Vagina (tissue), 2 donors: ENCODE results near the gene OR2V2. TPM values are rescaled to one million over a fixed set of nuclear protein-coding genes. Genes with fewer than 3 reads are reported as not detected.
"Not testable (repeated sequence)": the region's sequence is repeated elsewhere in the genome, so short reads cannot be mapped to it uniquely, and the experiment has no call there.

Source experiments
- DNase-seq, 2 donors: peaks; one replicate each; pipeline ENCODE4 v3.0.0-alpha.2; 2017; ENCODE audit errors: extremely low spot score in 2 of 2
- H3K27ac ChIP-seq: fragments of 200-600 bp; sonication (generic); one replicate; pipeline ENCODE4 v1.5.1; 2019
- H3K27me3 ChIP-seq: fragments of 200-600 bp; sonication (generic); one replicate; pipeline ENCODE4 v1.5.1; 2019
- H3K36me3 ChIP-seq, 2 donors: fragments of 200-600 bp; sonication (generic); one replicate each; pipeline ENCODE4 v1.5.1; 2017 to 2019
- H3K4me1 ChIP-seq: fragments of 200-600 bp; sonication (generic); one replicate; pipeline ENCODE4 v1.5.1; 2019
- H3K4me3 ChIP-seq, 2 donors: fragments of 200-600 bp; sonication (generic); 1 replicate in 1 of 2; 2 replicates in 1 of 2; pipeline ENCODE4 v1.5.1; 2016 to 2019
- H3K9me3 ChIP-seq: fragments of 200-600 bp; sonication (generic); one replicate; pipeline ENCODE4 v1.5.1; 2019
- POLR2A ChIP-seq, 2 donors: fragments of 450-650 bp; IDR thresholded peaks; one replicate each; pipeline ENCODE4 v1.6.1; 2017; ENCODE audit warnings: antibody characterized with exemption in 2 of 2, mild to moderate bottlenecking in 2 of 2, moderate library complexity in 2 of 2
- POLR2AphosphoS5 ChIP-seq, 2 donors: sonication (generic); formaldehyde crosslinking; IDR thresholded peaks; one replicate each; pipeline ENCODE4 v1.9.0; 2017; ENCODE audit warnings: antibody characterized with exemption in 2 of 2, mild to moderate bottlenecking in 2 of 2, low read depth in 1 of 2; ENCODE audit not compliant: insufficient read depth in 1 of 2
- intact Hi-C: fragments of 100-400 bp; cut with DNase I; formaldehyde crosslinking; loops from one replicate; pipeline ENCODE4 v1.15.1; 2023
- total RNA-seq: library from RNA; depleted of rRNA; stranded (reverse); fragments of >200 nt; gene quantifications from one replicate; pipeline ENCODE4 v1.2.3, GENCODE V29; 2016
- TF ChIP-seq, protein P1 (sequence below), 3 experiments: fragments of 450-650 bp in 2 of 3; fragments of 200-600 bp in 1 of 3; sonication (generic) in 1 of 3; IDR thresholded peaks; one replicate each; pipeline ENCODE4 v1.5.1; 2017 to 2019; ENCODE audit warnings: antibody characterized with exemption in 3 of 3, mild to moderate bottlenecking in 2 of 3, moderate library complexity in 2 of 3

The OR2V2 gene
- total RNA-seq, 1 donor from 2014 or later = not detected

GRCh38 chr5:181104606-181105390 is 42.6 kb upstream of the OR2V2 start:
- H3K27me3 ChIP-seq, H3K4me1 ChIP-seq, H3K36me3 ChIP-seq, DNase-seq, H3K4me3 ChIP-seq, intact Hi-C loops, H3K9me3 ChIP-seq, H3K27ac ChIP-seq: not testable (repeated sequence)

GRCh38 chr5:181105391-181106025 is 41.9 kb upstream of the OR2V2 start:
- Histone ChIP-seq H3K9me3 (no peaks in the 10 kb centered on the region), H3K4me1 (peaks cover under 1% of the 10 kb centered on the region), H3K4me3 (no peak overlapping the region), H3K27ac (no peak overlapping the region), H3K36me3 (no peaks in the 10 kb centered on the region), H3K27me3 (no peaks in the 10 kb centered on the region)
- TF ChIP-seq POLR2A (IDR thresholded peaks at IDR 0.05) (no peak), POLR2AphosphoS5 (IDR thresholded peaks at IDR 0.05; ENCODE audit: insufficient read depth in 1 of 2, low read depth in 1 of 2) (no peak)
- TF ChIP-seq, protein P1, sequence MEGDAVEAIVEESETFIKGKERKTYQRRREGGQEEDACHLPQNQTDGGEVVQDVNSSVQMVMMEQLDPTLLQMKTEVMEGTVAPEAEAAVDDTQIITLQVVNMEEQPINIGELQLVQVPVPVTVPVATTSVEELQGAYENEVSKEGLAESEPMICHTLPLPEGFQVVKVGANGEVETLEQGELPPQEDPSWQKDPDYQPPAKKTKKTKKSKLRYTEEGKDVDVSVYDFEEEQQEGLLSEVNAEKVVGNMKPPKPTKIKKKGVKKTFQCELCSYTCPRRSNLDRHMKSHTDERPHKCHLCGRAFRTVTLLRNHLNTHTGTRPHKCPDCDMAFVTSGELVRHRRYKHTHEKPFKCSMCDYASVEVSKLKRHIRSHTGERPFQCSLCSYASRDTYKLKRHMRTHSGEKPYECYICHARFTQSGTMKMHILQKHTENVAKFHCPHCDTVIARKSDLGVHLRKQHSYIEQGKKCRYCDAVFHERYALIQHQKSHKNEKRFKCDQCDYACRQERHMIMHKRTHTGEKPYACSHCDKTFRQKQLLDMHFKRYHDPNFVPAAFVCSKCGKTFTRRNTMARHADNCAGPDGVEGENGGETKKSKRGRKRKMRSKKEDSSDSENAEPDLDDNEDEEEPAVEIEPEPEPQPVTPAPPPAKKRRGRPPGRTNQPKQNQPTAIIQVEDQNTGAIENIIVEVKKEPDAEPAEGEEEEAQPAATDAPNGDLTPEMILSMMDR (IDR thresholded peaks at IDR 0.05) = no peak
- intact Hi-C loops = no loop called here
- DNase-seq = no peak

DNA sequence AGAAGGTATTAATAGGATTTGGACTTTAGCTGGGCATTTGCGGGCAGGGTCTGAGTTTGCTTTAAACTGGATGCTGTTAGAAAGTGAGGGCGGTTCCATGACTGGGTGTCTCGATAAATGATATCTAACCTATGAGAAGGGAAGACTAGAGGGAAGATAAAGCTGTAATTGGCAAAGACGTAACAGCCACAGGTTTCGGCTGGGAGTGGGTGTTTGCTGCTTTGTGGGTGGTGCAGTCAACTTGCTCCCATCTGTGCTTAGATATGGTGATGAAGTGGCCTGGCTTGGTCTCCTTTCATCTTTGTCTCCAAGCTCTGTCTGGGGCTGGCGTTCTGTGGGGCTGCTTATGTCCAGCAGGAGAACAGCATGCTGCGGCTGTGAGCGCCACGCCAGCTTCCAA is 39.7 kb upstream of the OR2V2 start:
- Histone ChIP-seq H3K27me3 (no peaks in the 10 kb centered on the region), H3K4me3 (no peak overlapping the region), H3K9me3 (no peaks in the 10 kb centered on the region), H3K4me1 (no peaks in the 10 kb centered on the region), H3K27ac (no peak overlapping the region), H3K36me3 (no peaks in the 10 kb centered on the region)
- TF ChIP-seq POLR2A (IDR thresholded peaks at IDR 0.05) (no peak), POLR2AphosphoS5 (IDR thresholded peaks at IDR 0.05; ENCODE audit: insufficient read depth in 1 of 2, low read depth in 1 of 2) (no peak)
- TF ChIP-seq, protein P1 (IDR thresholded peaks at IDR 0.05) = no peak
- no peak for DNase-seq
- intact Hi-C loops = no loop called here

DNA sequence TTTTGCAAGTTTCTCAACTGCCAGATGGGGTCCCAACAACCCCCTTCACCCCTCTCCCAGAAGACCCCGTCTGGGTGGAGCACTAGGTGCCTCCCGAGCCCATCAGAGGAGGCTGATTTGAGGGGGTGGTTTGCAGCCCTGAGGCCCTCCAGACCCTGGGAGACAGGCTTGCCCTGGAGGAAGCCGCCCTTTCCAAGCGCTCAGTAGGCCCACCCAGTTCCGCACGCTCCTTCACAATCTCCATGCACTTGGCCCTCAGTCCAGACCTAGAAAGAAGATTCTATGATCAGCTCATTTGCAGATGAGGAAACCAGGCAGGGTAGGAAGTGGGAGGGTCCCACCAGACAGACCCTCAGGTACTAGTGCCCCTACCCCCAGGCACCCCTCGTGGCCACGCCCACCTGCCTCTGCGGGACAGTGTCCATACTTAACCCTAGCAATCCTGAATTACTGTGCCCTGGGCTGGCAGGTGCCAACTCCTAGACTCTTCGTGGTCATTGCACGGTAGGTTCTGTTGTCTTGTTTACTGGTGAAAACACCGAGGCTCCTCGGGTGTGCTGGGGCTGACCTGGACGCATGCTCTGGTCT is 38.7 kb upstream of the OR2V2 start:
- Histone ChIP-seq H3K27ac (no peak overlapping the region), H3K4me3 (no peak overlapping the region), H3K36me3 (no peaks in the 10 kb centered on the region), H3K4me1 (no peaks in the 10 kb centered on the region), H3K9me3 (no peaks in the 10 kb centered on the region), H3K27me3 (no peaks in the 10 kb centered on the region)
- no peak for DNase-seq
- TF ChIP-seq POLR2AphosphoS5 (IDR thresholded peaks at IDR 0.05; ENCODE audit: insufficient read depth in 1 of 2, low read depth in 1 of 2) (no peak), POLR2A (IDR thresholded peaks at IDR 0.05) (no peak)
- TF ChIP-seq, protein P1 (IDR thresholded peaks at IDR 0.05) = no peak
- intact Hi-C loops = no loop called here

GRCh38 chr5:181109489-181110013 is 37.8 kb upstream of the OR2V2 start:
- DNase-seq = no peak

More at GRCh38 chr5:181109489-181110013, 37.8 kb upstream of the OR2V2 start:
- Histone ChIP-seq H3K4me1 (no peaks in the 10 kb centered on the region), H3K27me3 (peaks cover 2% of the 10 kb centered on the region), H3K27ac (no peak overlapping the region), H3K4me3 (no peak overlapping the region), H3K36me3 (no peaks in the 10 kb centered on the region), H3K9me3 (no peaks in the 10 kb centered on the region)
- TF ChIP-seq, protein P1 (IDR thresholded peaks at IDR 0.05) = no peak
- no peak for TF ChIP-seq POLR2AphosphoS5 (IDR thresholded peaks at IDR 0.05; ENCODE audit: insufficient read depth in 1 of 2, low read depth in 1 of 2)
- TF ChIP-seq POLR2A (IDR thresholded peaks at IDR 0.05) = no peak
- intact Hi-C loops = no loop called here
